H1 (cell line): ENCODE results near the gene LMNA. TPM values are rescaled to one million over a fixed set of nuclear protein-coding genes. Genes with fewer than 3 reads are reported as not detected.

Experiments
- CTCF ChIA-PET: fragments of 300-600 bp; sonication (Branson Sonifier 250); formaldehyde crosslinking; loops from one replicate; lab custom pipeline; 2021; ENCODE audit not compliant: partially characterized antibody; lab: Charles Lee
- POLR2A ChIA-PET: fragments of 300-600 bp; sonication (Branson Sonifier 250); formaldehyde crosslinking; loops from one replicate; lab custom pipeline; 2021; ENCODE audit warnings: inconsistent platforms; ENCODE audit not compliant: partially characterized antibody; lab: Charles Lee
- DNase-seq, 2 experiments: peaks; one replicate each; pipeline versions ENCODE4 v3.0.0 to v3.0.0-alpha.2; 2010 to 2022; ENCODE audit warnings: low spot score in 2 of 2, low read depth in 1 of 2, mixed read lengths in 1 of 2
- FAIRE-seq: peaks from 2 replicates; lab custom pipeline; 2011; peaks lifted over from hg19 to GRCh38; lab: Jason Lieb, UNC
- H2AFZ ChIP-seq: 2 replicates; pipeline ENCODE4 v1.8.1; 2012; ENCODE audit warnings: low read length, inconsistent platforms
- H2AK5ac ChIP-seq: 2 replicates; pipeline ENCODE4 v1.6.1; 2013; ENCODE audit warnings: low read depth, low read length
- H2BK120ac ChIP-seq: replicated peaks from 2 replicates; pipeline ENCODE3; 2013; ENCODE audit warnings: low read depth, low read length, inconsistent platforms
- H2BK12ac ChIP-seq: 2 replicates; pipeline ENCODE4 v1.6.1; 2013; ENCODE audit warnings: low read depth, low read length
- H2BK15ac ChIP-seq: 2 replicates; pipeline ENCODE4 v1.6.1; 2013; ENCODE audit warnings: low read length
- H2BK20ac ChIP-seq: 2 replicates; pipeline ENCODE4 v1.6.1; 2013; ENCODE audit warnings: low read length
- H2BK5ac ChIP-seq: 2 replicates; pipeline ENCODE4 v1.6.1; 2013; ENCODE audit warnings: low read depth, low read length
- H3K14ac ChIP-seq: 2 replicates; pipeline ENCODE4 v1.6.1; 2013; ENCODE audit warnings: inconsistent platforms; ENCODE audit not compliant: insufficient read length
- H3K18ac ChIP-seq: 2 replicates; pipeline ENCODE4 v1.6.1; 2013; ENCODE audit warnings: low read length; ENCODE audit errors: extremely low read depth
- H3K23ac ChIP-seq: 2 replicates; pipeline ENCODE4 v1.6.1; 2013; ENCODE audit warnings: inconsistent platforms; ENCODE audit not compliant: insufficient read length
- H3K23me2 ChIP-seq: 2 replicates; pipeline ENCODE4 v1.6.1; 2013; ENCODE audit warnings: low read depth, low read length
- H3K27ac ChIP-seq: 2 replicates; pipeline ENCODE4 v1.6.1; 2011; ENCODE audit warnings: low read depth, low read length, inconsistent platforms
- H3K27me3 ChIP-seq, 4 experiments: replicated peaks in 1 of 4; 1 replicate in 1 of 4; 2 replicates in 3 of 4; pipeline versions ENCODE4 v1.6.1 to v1.8.1; 2011 to 2013; ENCODE audit warnings: low read length in 3 of 4, mild to moderate bottlenecking in 3 of 4, inconsistent platforms in 2 of 4, mixed read lengths in 2 of 4, moderate library complexity in 1 of 4; ENCODE audit not compliant: control insufficient read depth in 3 of 4, insufficient read depth in 3 of 4; ENCODE audit errors: extremely low read depth in 1 of 4
- H3K36me3 ChIP-seq, 4 experiments: 2 replicates each; pipeline versions ENCODE4 v1.6.1 to v1.8.1; 2011 to 2013; ENCODE audit warnings: mild to moderate bottlenecking in 4 of 4, low read length in 3 of 4, moderate library complexity in 2 of 4, control low read depth in 1 of 4, inconsistent platforms in 1 of 4; ENCODE audit not compliant: insufficient read depth in 4 of 4, control insufficient read depth in 2 of 4
- H3K4ac ChIP-seq: replicated peaks from 2 replicates; pipeline ENCODE3; 2013; ENCODE audit warnings: low read length, low read depth, mixed read lengths, inconsistent platforms; ENCODE audit not compliant: insufficient read length
- H3K4me1 ChIP-seq, 4 experiments: replicated peaks in 1 of 4; 1 replicate in 1 of 4; 2 replicates in 3 of 4; pipeline versions ENCODE4 v1.6.1 to v1.8.1; 2011 to 2013; ENCODE audit warnings: low read length in 3 of 4, inconsistent platforms in 2 of 4, mixed read lengths in 1 of 4; ENCODE audit not compliant: insufficient read depth in 4 of 4, control insufficient read depth in 3 of 4
- H3K4me2 ChIP-seq, 2 experiments: 2 replicates each; pipeline versions ENCODE4 v1.6.1 to v1.8.1; 2011 to 2013; ENCODE audit warnings: low read depth in 2 of 2, low read length in 2 of 2, control low read depth in 1 of 2, inconsistent platforms in 1 of 2, mild to moderate bottlenecking in 1 of 2; ENCODE audit not compliant: insufficient read depth in 1 of 2
- H3K4me3 ChIP-seq, 4 experiments: fragments of 200-600, 300-600 bp in 1 of 4; sonication (generic), shearing (Covaris generic), sonication (Bioruptor Twin) in 1 of 4; 2 replicates each; pipeline versions ENCODE4 v1.5.1 to v1.8.1; 2011 to 2016; ENCODE audit warnings: low read length in 4 of 4, low read depth in 3 of 4, control low read depth in 2 of 4, inconsistent platforms in 2 of 4, mild to moderate bottlenecking in 2 of 4, mixed read lengths in 1 of 4, moderate library complexity in 1 of 4; ENCODE audit not compliant: insufficient read depth in 2 of 4; ENCODE audit errors: extremely low read depth in 1 of 4
- H3K56ac ChIP-seq: replicated peaks from 2 replicates; pipeline ENCODE3; 2013; ENCODE audit warnings: low read depth, mild to moderate bottlenecking, mixed read lengths, low read length, inconsistent platforms; ENCODE audit not compliant: insufficient read length
- H3K79me1 ChIP-seq: 2 replicates; pipeline ENCODE4 v1.6.1; 2013; ENCODE audit warnings: low read depth, low read length, control low read depth
- H3K79me2 ChIP-seq, 2 experiments: 2 replicates each; pipeline versions ENCODE4 v1.6.1 to v1.8.1; 2012 to 2013; ENCODE audit warnings: low read length in 2 of 2, mild to moderate bottlenecking in 2 of 2, inconsistent platforms in 1 of 2; ENCODE audit not compliant: insufficient read depth in 2 of 2, control insufficient read depth in 1 of 2
- H3K9ac ChIP-seq, 4 experiments: replicated peaks in 1 of 4; 1 replicate in 1 of 4; 2 replicates in 3 of 4; pipeline versions ENCODE4 v1.6.1 to v1.8.1; 2011 to 2013; ENCODE audit warnings: low read depth in 3 of 4, low read length in 3 of 4, control low read depth in 2 of 4, mild to moderate bottlenecking in 2 of 4, moderate library complexity in 2 of 4, inconsistent platforms in 1 of 4; ENCODE audit errors: extremely low read depth in 1 of 4
- H3K9me3 ChIP-seq, 2 experiments: 2 replicates each; pipeline versions ENCODE4 v1.6.1 to v1.8.1; 2012 to 2013; ENCODE audit warnings: mild to moderate bottlenecking in 2 of 2, moderate library complexity in 2 of 2, control low read depth in 1 of 2, inconsistent platforms in 1 of 2, low read depth in 1 of 2, low read length in 1 of 2, mixed read lengths in 1 of 2; ENCODE audit not compliant: insufficient read depth in 2 of 2
- H4K20me1 ChIP-seq, 2 experiments: replicated peaks in 1 of 2; 2 replicates each; pipeline versions ENCODE3 to v1.8.1; 2011 to 2013; ENCODE audit warnings: inconsistent platforms in 2 of 2, low read length in 2 of 2, mild to moderate bottlenecking in 1 of 2; ENCODE audit not compliant: insufficient read depth in 2 of 2, control insufficient read depth in 1 of 2
- H4K5ac ChIP-seq: 2 replicates; pipeline ENCODE4 v1.6.1; 2013; ENCODE audit warnings: low read length, low read depth, mixed read lengths, inconsistent platforms; ENCODE audit not compliant: insufficient read length
- H4K8ac ChIP-seq: 2 replicates; pipeline ENCODE4 v1.8.0; 2013; ENCODE audit warnings: mild to moderate bottlenecking, moderate library complexity, low read length, inconsistent platforms; ENCODE audit not compliant: insufficient read depth; ENCODE audit errors: extremely low read depth
- H4K91ac ChIP-seq: replicated peaks from 2 replicates; pipeline ENCODE3; 2013; ENCODE audit warnings: low read length, mixed read lengths, inconsistent platforms; ENCODE audit not compliant: insufficient read length
- CBX8 ChIP-seq: fragments of 300-800, 300-1000 bp; sonication (generic); IDR thresholded peaks from 2 replicates; pipeline ENCODE4 v1.7.1; 2016; ENCODE audit warnings: low read depth, low read length, borderline replicate concordance
- CEBPB ChIP-seq: IDR thresholded peaks from 2 replicates; pipeline ENCODE4 v1.6.1; 2012; ENCODE audit warnings: low read depth, low read length
- FOSL1 ChIP-seq: IDR thresholded peaks from 2 replicates; pipeline ENCODE4 v1.6.1; 2011; ENCODE audit warnings: mild to moderate bottlenecking, low read depth, low read length, moderate library complexity; ENCODE audit not compliant: insufficient read depth
- JUND ChIP-seq: IDR thresholded peaks from 2 replicates; pipeline ENCODE4 v1.6.1; 2011; ENCODE audit warnings: mild to moderate bottlenecking, improper control_type of control experiment, low read length
- POLR2AphosphoS5 ChIP-seq: IDR thresholded peaks from 2 replicates; pipeline ENCODE4 v1.6.1; 2011; ENCODE audit warnings: low read depth, low read length
- RNF2 ChIP-seq: fragments of 200-900, 300-1000 bp; sonication (generic); IDR thresholded peaks from 2 replicates; pipeline ENCODE4 v1.7.1; 2016; ENCODE audit warnings: borderline replicate concordance, low read depth, mild to moderate bottlenecking, antibody characterized with exemption, low read length; ENCODE audit not compliant: poor library complexity, severe bottlenecking; ENCODE audit errors: missing control alignments
- SAP30 ChIP-seq: fragments of 300-600 bp; sonication (generic); IDR thresholded peaks from 2 replicates; pipeline ENCODE4 v1.7.1; 2012; ENCODE audit warnings: low read length, moderate library complexity, mild to moderate bottlenecking, inconsistent platforms; ENCODE audit not compliant: insufficient read depth, insufficient replicate concordance
- SIN3A ChIP-seq, 2 experiments: IDR thresholded peaks in 1 of 2; conservative IDR thresholded peaks in 1 of 2; 2 replicates each; pipeline ENCODE4 v1.6.1; 2011 to 2012; ENCODE audit warnings: low read length in 2 of 2, improper control_type of control experiment in 1 of 2, low read depth in 1 of 2, mild to moderate bottlenecking in 1 of 2
- SIRT6 ChIP-seq: IDR thresholded peaks from one replicate; pipeline ENCODE4 v1.7.1; 2012; ENCODE audit warnings: low read length, inconsistent platforms
- TBP ChIP-seq: IDR thresholded peaks from 2 replicates; pipeline ENCODE4 v1.6.1; 2011; ENCODE audit warnings: low read depth, low read length, improper control_type of control experiment
- WGBS, 2 experiments: shearing (Covaris generic) in 1 of 2; methylation state at CpG; one replicate each; pipeline versions ENCODE4 v1.1.6 to v1.1.7; 2013 to 2015; ENCODE audit warnings: low lambda C conversion rate in 2 of 2, mixed read lengths in 2 of 2, inconsistent platforms in 1 of 2, low coverage in 1 of 2, missing lambda C conversion rate in 1 of 2; ENCODE audit not compliant: insufficient replicate concordance in 2 of 2, insufficient coverage in 1 of 2, insufficient read length in 1 of 2; ENCODE audit errors: extremely low coverage in 1 of 2, missing lambda C conversion rate in 1 of 2; 5-methylcytosine and 5-hydroxymethylcytosine counted together
- polyA plus RNA-seq, 7 experiments: library from polyadenylated mRNA; depleted of rRNA in 3 of 7; stranded (reverse) in 5 of 7; unstranded in 2 of 7; fragments of >200 nt in 5 of 7; fragments of 200-250 nt in 2 of 7; gene quantifications; 1 replicate in 5 of 7; 2 replicates in 1 of 7; 4 replicates in 1 of 7; pipeline versions ENCODE4 v1.2.1 to v1.2.3, GENCODE V29; 2011 to 2013; ENCODE audit warnings: missing spikeins in 2 of 7, mixed read lengths in 2 of 7
- total RNA-seq: library from RNA; stranded (reverse); fragmentation: NEBNext Ultra II Directional; extraction: Animal tissue kit (Norgen Biotek cat#: 25700); gene quantifications from 2 replicates; pipeline ENCODE4 v1.2.1, GENCODE V29; 2021

LMNA gene
- total and polyA plus RNA-seq, 2 of the 8 experiments (the other 6 are each of a cell fraction or from before 2014, with no cell fraction given) = 25.8 to 46.8 TPM

- no peaks in the 10 kb centered on the region for H3K23me2 ChIP-seq
- H2BK20ac ChIP-seq = peak overlapping the region; percentile 61; the same call in 1 of the 2 replicates
- peak overlapping the region; percentile 63; the same call in 1 of the 2 replicates for H3K18ac ChIP-seq
- H3K23ac ChIP-seq = no peak overlapping the region
- 0 out of 2 replicates have a peak overlapping the region, but pooled peaks have one; percentile 88 for H2BK15ac ChIP-seq
- no peak overlapping the region for H3K56ac ChIP-seq
- H2AK5ac ChIP-seq = no peak overlapping the region; the same call in 1 of the 2 replicates
- peak overlapping the region; percentile 40; the same call in 1 of the 2 replicates for H2BK5ac ChIP-seq
- no peaks in the 10 kb centered on the region for H3K27me3 ChIP-seq
- H3K4me3 ChIP-seq = no peak overlapping the region
- H3K4ac ChIP-seq = no peak overlapping the region
- WGBS, 2 experiments = 59% methylated on average over 20 of the region's 20 CpGs; no CpG with 5 or more reads in 1 of the 2 experiments
- H3K14ac ChIP-seq = no peak overlapping the region
- H4K20me1 ChIP-seq = no peaks in the 10 kb centered on the region
- ChIA-PET POLR2A (interaction anchor here (0.7 to 4.1 kb wide), 16 partner anchors 13 to 157 kb away, joined by 3 to 27 read pairs (median 4); partner anchors contain the start of genes BGLAP, PAQR6 and PMF1), CTCF (interaction anchor here (0.6 to 42.4 kb wide), 42 partner anchors 10 to 305 kb away, joined by 3 to 1994 read pairs (median 6); partner anchors contain the start of genes BGLAP, LMNA, MEX3A and PAQR6)
- H2AFZ ChIP-seq = no peak overlapping the region
- H2BK12ac ChIP-seq = peak overlapping the region; percentile 92; the same call in 1 of the 2 replicates
- H3K9me3 ChIP-seq = no peaks in the 10 kb centered on the region
- peak in 1 of 2 experiments; percentile 98 for DNase-seq
- H2BK120ac ChIP-seq = no peak overlapping the region
- no peaks in the 10 kb centered on the region for H3K79me1 ChIP-seq
- H4K8ac ChIP-seq = peak overlapping the region; percentile 17; the same call in 1 of the 2 replicates
- no peak overlapping the region; a peak in 1 of 7 replicates for H3K9ac ChIP-seq
- no peaks in the 10 kb centered on the region for H3K79me2 ChIP-seq
- peaks cover 2 to 14% (median 9%) of the 10 kb centered on the region in 4 experiments; a peak in 5 of 8 replicates for H3K36me3 ChIP-seq
- FAIRE-seq = no peak
- H3K4me1 ChIP-seq = peaks cover 3 to 6% (median 4%) of the 10 kb centered on the region in 4 experiments; a peak in 6 of 7 replicates
- no peak overlapping the region for H4K5ac ChIP-seq
- H4K91ac ChIP-seq = no peak overlapping the region
- no peak overlapping the region for H3K27ac ChIP-seq
- H3K4me2 ChIP-seq = no peak overlapping the region
- no peak for TF ChIP-seq SIRT6
- no peak for TF ChIP-seq SAP30
- TF ChIP-seq RNF2 = no peak
- no peak for TF ChIP-seq CBX8
- TF ChIP-seq POLR2AphosphoS5 = no peak; the same call in 1 of the 2 replicates
- peak; percentile 44; the same call in 1 of the 2 replicates for TF ChIP-seq TBP
- TF ChIP-seq FOSL1 = no peak
- TF ChIP-seq CEBPB = no peak; the same call in 1 of the 2 replicates
- peak in 1 of 2 experiments; percentile 59; a peak in 1 of 4 replicates for TF ChIP-seq SIN3A (conservative IDR thresholded peaks at IDR 0.05 in 1 of 2, IDR thresholded peaks at IDR 0.05 in 1 of 2; ENCODE audit: low read depth in 1 of 2, low read length in 2 of 2)
- TF ChIP-seq JUND = peak; percentile 56; the same call in 1 of the 2 replicates
Observed at GRCh38 chr1:156140879-156141707, 26.6 kb downstream of the LMNA start.
